Fibroblast of skin of left biceps (primary cell): ENCODE measurements around the gene BICDL1.

ENCODE experiments used
- DNase-seq, 2 experiments: peaks; one replicate each; pipeline ENCODE4 v3.0.0-alpha.2; 2013; ENCODE audit warnings: low read depth in 2 of 2

BICDL1 gene

GRCh38 chr12:120055231-120056000 is 66.4 kb downstream of the BICDL1 start:
- no peak for DNase-seq

- no peak for DNase-seq
These were observed 67.7 kb downstream of the BICDL1 start for GRCh38 chr12:120056739-120057138.

- no peak for DNase-seq
These were observed 71.2 kb downstream of the BICDL1 start for GRCh38 chr12:120060196-120060595.

- DNase-seq, result no peak
These were observed 71.7 kb downstream of the BICDL1 start for GRCh38 chr12:120060717-120061116.

- no peak for DNase-seq
These were observed 72.7 kb downstream of the BICDL1 start for GRCh38 chr12:120061575-120062214.

- DNase-seq, result no peak
These were observed 74.0 kb downstream of the BICDL1 start for GRCh38 chr12:120062976-120063579.

GRCh38 chr12:120064054-120064940 is 75.3 kb downstream of the BICDL1 start:
- no peak for DNase-seq

- DNase-seq, result no peak
These were observed 76.4 kb downstream of the BICDL1 start for GRCh38 chr12:120065472-120065871.

- DNase-seq, result no peak
These were observed 77.3 kb downstream of the BICDL1 start for GRCh38 chr12:120066341-120066740.

GRCh38 chr12:120067084-120067869 is 78.2 kb downstream of the BICDL1 start:
- no peak for DNase-seq

- no peak for DNase-seq
These were observed 78.9 kb downstream of the BICDL1 start for GRCh38 chr12:120067901-120068300.

- no peak for DNase-seq
These were observed 80.2 kb downstream of the BICDL1 start for GRCh38 chr12:120069278-120069677.

GRCh38 chr12:120071493-120072020 is 82.5 kb downstream of the BICDL1 start:
- DNase-seq, result no peak

- DNase-seq, result no peak
These were observed 83.6 kb downstream of the BICDL1 start for GRCh38 chr12:120072472-120073249.

- DNase-seq, result no peak
These were observed 86.1 kb downstream of the BICDL1 start for GRCh38 chr12:120075034-120075616.

- DNase-seq, result no peak
These were observed 87.6 kb downstream of the BICDL1 start for GRCh38 chr12:120076651-120077050.

GRCh38 chr12:120077260-120077659 is 88.2 kb downstream of the BICDL1 start:
- DNase-seq, result no peak

- no peak for DNase-seq
These were observed 89.8 kb downstream of the BICDL1 start for GRCh38 chr12:120078868-120079267.
